Activated T-helper 1 cell treated with anti-CD3 and anti-CD28 coated beads, Interleukin-12 subunit alpha, Interleukin-12 subunit beta, Interleukin-2, Interleukin-4 antibody, amounts not matched to agents 30 ng/mL and 10 ng/mL and 1 ng/mL, durations not matched to agents 14 hours and 24 hours and 36 hours (primary cell): ENCODE data around the gene TMEM225. TPM values are rescaled to one million over a fixed set of nuclear protein-coding genes. Genes with fewer than 3 reads are reported as not detected.
"Not testable (repeated sequence)": the region's sequence is repeated elsewhere in the genome, so short reads cannot be mapped to it uniquely, and the experiment has no call there.

ENCODE experiments used
- DNase-seq: peaks from one replicate; pipeline ENCODE4 v3.0.0; 2021; ENCODE audit warnings: low spot score
- H3K27ac Mint-ChIP-seq: one replicate; pipeline ENCODE4 v1.8.0; 2021; ENCODE audit warnings: mild to moderate bottlenecking, mixed read lengths
- H3K27me3 Mint-ChIP-seq: one replicate; pipeline ENCODE4 v1.8.0; 2022; ENCODE audit warnings: mild to moderate bottlenecking, moderate library complexity, mixed read lengths; ENCODE audit not compliant: insufficient read depth
- H3K36me3 Mint-ChIP-seq: one replicate; pipeline ENCODE4 v1.8.0; 2021; ENCODE audit warnings: low read depth, mixed read lengths
- H3K4me1 Mint-ChIP-seq: one replicate; pipeline ENCODE4 v1.8.0; 2021; ENCODE audit warnings: low read depth, mixed read lengths
- H3K4me3 Mint-ChIP-seq: one replicate; pipeline ENCODE4 v1.8.0; 2021; ENCODE audit warnings: mild to moderate bottlenecking, moderate library complexity, mixed read lengths
- H3K9me3 Mint-ChIP-seq: one replicate; pipeline ENCODE4 v1.8.0; 2021; ENCODE audit warnings: mixed read lengths
- intact Hi-C: fragments of 100-400 bp; cut with micrococcal nuclease; formaldehyde crosslinking; loops from one replicate; pipeline ENCODE4 v1.15.1; 2024
- total RNA-seq: library from RNA; stranded (reverse); gene quantifications from 2 replicates; pipeline ENCODE4 v1.2.3, GENCODE V29; 2022

Gene TMEM225
- not detected in 2 replicates for total RNA-seq

GRCh38 chr11:123885570-123885969 is at the start of gene TMEM225:
Gene TMEM225 (minus strand): TSS chr11:123885670. CDS start chr11:123885425, 245 bp downstream.
- Mint-ChIP-seq H3K27me3 (peaks cover 2% of the 10 kb centered on the region), H3K36me3 (no peaks in the 10 kb centered on the region), H3K4me3 (no peak within 1 kb of the TSS), H3K27ac (no peak within 1 kb of the TSS), H3K9me3 (no peaks in the 10 kb centered on the region), H3K4me1 (no peaks in the 10 kb centered on the region)
- DNase-seq: no peak
- intact Hi-C loops: no loop called here

GRCh38 chr11:123924027-123924426 is 38.6 kb upstream of the TMEM225 start:
- Mint-ChIP-seq H3K9me3 (no peaks in the 10 kb centered on the region), H3K27ac (no peak overlapping the region), H3K36me3 (no peaks in the 10 kb centered on the region), H3K4me1 (no peaks in the 10 kb centered on the region), H3K27me3 (no peaks in the 10 kb centered on the region), H3K4me3 (no peak overlapping the region)
- DNase-seq: no peak
- intact Hi-C loops: no loop called here

GRCh38 chr11:123920943-123921342 is 35.5 kb upstream of the TMEM225 start:
- Mint-ChIP-seq H3K4me3 (no peak overlapping the region), H3K36me3 (no peaks in the 10 kb centered on the region), H3K9me3 (no peaks in the 10 kb centered on the region), H3K27me3 (peaks cover under 1% of the 10 kb centered on the region), H3K4me1 (no peaks in the 10 kb centered on the region), H3K27ac (no peak overlapping the region)
- intact Hi-C loops: no loop called here
- no peak for DNase-seq

GRCh38 chr11:123905826-123906225 is 20.4 kb upstream of the TMEM225 start:
- intact Hi-C loops: no loop called here
- Mint-ChIP-seq H3K27ac (no peak overlapping the region), H3K4me3 (no peak overlapping the region), H3K36me3 (no peaks in the 10 kb centered on the region), H3K4me1 (no peaks in the 10 kb centered on the region), H3K9me3 (no peaks in the 10 kb centered on the region), H3K27me3 (peaks cover 6% of the 10 kb centered on the region)
- no peak for DNase-seq

- Mint-ChIP-seq H3K27me3 (peaks cover 6% of the 10 kb centered on the region), H3K36me3 (no peaks in the 10 kb centered on the region), H3K4me1 (no peaks in the 10 kb centered on the region), H3K27ac (no peak overlapping the region), H3K9me3 (no peaks in the 10 kb centered on the region), H3K4me3 (no peak overlapping the region)
- DNase-seq: no peak
- intact Hi-C loops: no loop called here
Observed at GRCh38 chr11:123904932-123905331, 19.5 kb upstream of the TMEM225 start.

GRCh38 chr11:123903932-123904331 is 18.5 kb upstream of the TMEM225 start:
- H3K4me3 Mint-ChIP-seq: no peak overlapping the region
- peaks cover 6% of the 10 kb centered on the region for H3K27me3 Mint-ChIP-seq
- H3K9me3 Mint-ChIP-seq: no peaks in the 10 kb centered on the region
- no peaks in the 10 kb centered on the region for H3K36me3 Mint-ChIP-seq
- no peak for DNase-seq
- H3K27ac Mint-ChIP-seq: no peak overlapping the region
- intact Hi-C loops: no loop called here
- no peaks in the 10 kb centered on the region for H3K4me1 Mint-ChIP-seq

GRCh38 chr11:123901867-123902266 is 16.4 kb upstream of the TMEM225 start, which contains the start of gene OR8D4:
Gene OR8D4 (plus strand): TSS chr11:123902167. CDS start chr11:123906432, 4,265 bp downstream.
- DNase-seq: no peak
- intact Hi-C loops: no loop called here
- Mint-ChIP-seq H3K27ac (no peak within 1 kb of the TSS), H3K4me3 (no peak within 1 kb of the TSS), H3K36me3 (no peaks in the 10 kb centered on the region), H3K4me1 (no peaks in the 10 kb centered on the region), H3K27me3 (peaks cover 5% of the 10 kb centered on the region), H3K9me3 (no peaks in the 10 kb centered on the region)

- Mint-ChIP-seq H3K36me3 (no peaks in the 10 kb centered on the region), H3K27ac (no peak overlapping the region), H3K4me3 (no peak overlapping the region), H3K4me1 (no peaks in the 10 kb centered on the region), H3K9me3 (no peaks in the 10 kb centered on the region), H3K27me3 (peaks cover 1% of the 10 kb centered on the region)
- intact Hi-C loops: no loop called here
- DNase-seq: no peak
Observed at GRCh38 chr11:123899792-123900191, 14.3 kb upstream of the TMEM225 start.

GRCh38 chr11:123892031-123892430 is 6.6 kb upstream of the TMEM225 start:
- Mint-ChIP-seq H3K27me3 (peaks cover 6% of the 10 kb centered on the region), H3K4me1 (no peaks in the 10 kb centered on the region), H3K4me3 (no peak overlapping the region), H3K9me3 (no peaks in the 10 kb centered on the region), H3K27ac (no peak overlapping the region), H3K36me3 (no peaks in the 10 kb centered on the region)
- intact Hi-C loops: no loop called here
- DNase-seq: no peak

- H3K9me3 Mint-ChIP-seq: no peaks in the 10 kb centered on the region
- intact Hi-C loops: no loop called here
- H3K36me3 Mint-ChIP-seq: no peaks in the 10 kb centered on the region
- H3K4me1 Mint-ChIP-seq: no peaks in the 10 kb centered on the region
- no peak overlapping the region for H3K4me3 Mint-ChIP-seq
- no peaks in the 10 kb centered on the region for H3K27me3 Mint-ChIP-seq
- H3K27ac Mint-ChIP-seq: no peak overlapping the region
- DNase-seq: no peak
Observed at GRCh38 chr11:123880912-123881311, 4.6 kb downstream of the TMEM225 start.

GRCh38 chr11:123867795-123868194 is 17.7 kb downstream of the TMEM225 start:
- DNase-seq, H3K27ac Mint-ChIP-seq, intact Hi-C loops, H3K9me3 Mint-ChIP-seq, H3K4me1 Mint-ChIP-seq, H3K4me3 Mint-ChIP-seq, H3K36me3 Mint-ChIP-seq, H3K27me3 Mint-ChIP-seq: not testable (repeated sequence)

GRCh38 chr11:123865293-123865692 is 20.2 kb downstream of the TMEM225 start:
- H3K27ac Mint-ChIP-seq, H3K4me3 Mint-ChIP-seq, DNase-seq, H3K27me3 Mint-ChIP-seq, H3K36me3 Mint-ChIP-seq, H3K9me3 Mint-ChIP-seq, H3K4me1 Mint-ChIP-seq, intact Hi-C loops: not testable (repeated sequence)

- intact Hi-C loops: no loop called here
- Mint-ChIP-seq H3K27me3 (no peaks in the 10 kb centered on the region), H3K27ac (no peak overlapping the region)
Observed at GRCh38 chr11:123859731-123860130, 25.7 kb downstream of the TMEM225 start.

GRCh38 chr11:123856444-123856843 is 29.0 kb downstream of the TMEM225 start:
- Mint-ChIP-seq H3K9me3 (no peaks in the 10 kb centered on the region), H3K27me3 (no peaks in the 10 kb centered on the region), H3K4me1 (no peaks in the 10 kb centered on the region), H3K27ac (no peak overlapping the region), H3K4me3 (no peak overlapping the region), H3K36me3 (no peaks in the 10 kb centered on the region)
- intact Hi-C loops: no loop called here
- no peak for DNase-seq

More at GRCh38 chr11:123859731-123860130, 25.7 kb downstream of the TMEM225 start:
- H3K4me3 Mint-ChIP-seq: no peak overlapping the region
- no peak for DNase-seq
- H3K4me1 Mint-ChIP-seq: no peaks in the 10 kb centered on the region
- H3K36me3 Mint-ChIP-seq: no peaks in the 10 kb centered on the region
- H3K9me3 Mint-ChIP-seq: no peaks in the 10 kb centered on the region
